LNCAP (cell line): ENCODE measurements around the gene KCNAB2.
A peak's percentile ranks its signal among the peaks of the same experiment; 100 is the strongest.

ENCODE experiments used
- TF ChIP-seq, protein P1 (sequence below): fragments of 450-650 bp; IDR thresholded peaks from 2 replicates; pipeline ENCODE4 v1.5.1; 2017; ENCODE audit warnings: mild to moderate bottlenecking

The KCNAB2 gene

DNA sequence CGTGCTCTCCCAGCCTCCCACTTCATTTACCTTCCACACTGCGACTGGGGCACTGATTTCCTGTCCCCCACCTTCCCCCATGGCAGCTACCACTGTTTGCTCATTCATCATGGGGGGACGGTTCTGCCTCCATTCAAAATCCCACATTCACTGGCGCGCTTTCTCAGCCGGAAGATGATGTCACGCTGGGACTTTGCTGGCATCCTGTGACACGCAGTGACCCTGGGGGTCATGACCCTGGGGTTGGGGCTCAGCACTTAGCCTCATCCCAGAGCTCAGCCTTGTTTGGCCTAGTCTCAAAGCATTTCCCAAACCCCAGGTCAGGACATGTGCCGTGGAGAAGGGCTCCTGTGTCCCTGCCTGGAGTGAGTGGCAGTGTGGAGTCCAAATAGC, 582 bp upstream of the KCNAB2 start:
- TF ChIP-seq, protein P1, sequence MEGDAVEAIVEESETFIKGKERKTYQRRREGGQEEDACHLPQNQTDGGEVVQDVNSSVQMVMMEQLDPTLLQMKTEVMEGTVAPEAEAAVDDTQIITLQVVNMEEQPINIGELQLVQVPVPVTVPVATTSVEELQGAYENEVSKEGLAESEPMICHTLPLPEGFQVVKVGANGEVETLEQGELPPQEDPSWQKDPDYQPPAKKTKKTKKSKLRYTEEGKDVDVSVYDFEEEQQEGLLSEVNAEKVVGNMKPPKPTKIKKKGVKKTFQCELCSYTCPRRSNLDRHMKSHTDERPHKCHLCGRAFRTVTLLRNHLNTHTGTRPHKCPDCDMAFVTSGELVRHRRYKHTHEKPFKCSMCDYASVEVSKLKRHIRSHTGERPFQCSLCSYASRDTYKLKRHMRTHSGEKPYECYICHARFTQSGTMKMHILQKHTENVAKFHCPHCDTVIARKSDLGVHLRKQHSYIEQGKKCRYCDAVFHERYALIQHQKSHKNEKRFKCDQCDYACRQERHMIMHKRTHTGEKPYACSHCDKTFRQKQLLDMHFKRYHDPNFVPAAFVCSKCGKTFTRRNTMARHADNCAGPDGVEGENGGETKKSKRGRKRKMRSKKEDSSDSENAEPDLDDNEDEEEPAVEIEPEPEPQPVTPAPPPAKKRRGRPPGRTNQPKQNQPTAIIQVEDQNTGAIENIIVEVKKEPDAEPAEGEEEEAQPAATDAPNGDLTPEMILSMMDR: no peak

DNA sequence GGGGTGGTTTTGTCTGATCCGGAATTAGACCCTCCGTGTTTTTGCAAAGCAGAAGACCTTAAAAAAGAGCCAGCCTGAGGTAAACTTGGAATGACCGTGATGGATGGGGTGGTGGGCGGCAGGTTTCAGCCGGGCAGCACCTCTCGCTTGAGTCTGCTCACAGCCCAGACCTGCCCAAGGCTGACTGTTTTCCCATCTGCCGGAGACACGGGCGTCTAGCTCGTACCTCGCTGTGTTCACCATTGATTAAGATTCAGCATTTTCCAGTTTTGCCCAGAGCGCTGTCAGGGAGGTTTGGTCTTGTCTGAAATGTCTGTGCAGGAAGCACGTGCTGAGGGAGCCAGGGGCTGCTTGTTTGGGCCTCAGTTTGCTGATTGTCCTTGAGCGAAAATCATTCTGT, 591 bp downstream of the KCNAB2 start:
- TF ChIP-seq, protein P1: no peak

DNA sequence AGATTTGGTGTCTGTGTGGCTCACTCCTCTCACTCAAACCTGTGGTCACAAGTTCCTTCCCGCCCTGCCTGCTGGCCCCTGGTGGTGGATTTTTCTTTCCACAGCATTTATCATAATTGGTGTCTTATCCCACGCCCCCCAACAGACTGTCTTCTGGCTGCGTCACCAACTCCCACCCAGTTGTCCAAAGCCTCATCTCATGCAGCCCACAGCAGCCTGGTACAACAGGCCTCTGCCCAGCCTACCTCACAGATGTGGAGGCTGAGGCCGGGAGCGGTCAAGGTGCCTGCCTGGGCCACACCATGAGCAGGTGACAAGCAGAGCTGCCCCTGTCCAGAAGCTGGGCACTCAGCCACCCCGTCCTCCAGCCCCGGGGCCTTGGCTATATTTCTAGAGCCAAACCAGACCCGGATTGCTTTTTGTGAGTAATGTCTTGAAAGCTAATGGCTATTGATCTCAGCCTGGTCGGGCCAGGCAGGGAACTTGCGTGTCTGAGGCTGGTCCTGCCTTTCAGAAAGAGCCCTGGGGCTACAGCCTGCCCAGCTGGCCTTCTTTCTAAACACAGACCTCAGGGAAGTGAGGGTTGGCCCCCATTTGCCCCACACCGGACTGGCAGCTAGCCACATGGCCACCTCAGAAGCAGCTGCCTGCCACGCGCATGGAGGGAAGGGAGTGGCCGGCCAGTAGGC, 2.6 kb downstream of the KCNAB2 start:
- TF ChIP-seq, protein P1: no peak

DNA sequence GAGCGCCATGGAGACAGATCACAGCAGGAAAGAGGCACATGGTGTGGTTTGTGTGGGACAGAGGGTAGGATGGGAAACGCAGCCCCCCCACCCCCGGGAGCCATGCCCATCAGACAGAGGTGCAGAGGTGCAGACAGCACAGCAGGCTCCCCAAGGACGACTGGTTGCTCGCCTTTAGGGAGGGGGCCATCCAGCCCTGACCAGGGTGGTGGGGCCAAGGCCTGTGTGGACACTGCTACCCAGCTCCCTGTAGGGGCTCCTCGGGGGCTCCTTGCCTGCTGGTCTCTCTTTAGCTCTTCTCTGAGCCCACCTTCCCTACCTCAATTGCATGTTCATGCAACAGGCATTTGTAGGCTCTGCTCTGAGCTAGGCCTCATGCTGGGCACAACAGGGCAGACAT, 3.7 kb downstream of the KCNAB2 start:
- TF ChIP-seq, protein P1: no peak

DNA sequence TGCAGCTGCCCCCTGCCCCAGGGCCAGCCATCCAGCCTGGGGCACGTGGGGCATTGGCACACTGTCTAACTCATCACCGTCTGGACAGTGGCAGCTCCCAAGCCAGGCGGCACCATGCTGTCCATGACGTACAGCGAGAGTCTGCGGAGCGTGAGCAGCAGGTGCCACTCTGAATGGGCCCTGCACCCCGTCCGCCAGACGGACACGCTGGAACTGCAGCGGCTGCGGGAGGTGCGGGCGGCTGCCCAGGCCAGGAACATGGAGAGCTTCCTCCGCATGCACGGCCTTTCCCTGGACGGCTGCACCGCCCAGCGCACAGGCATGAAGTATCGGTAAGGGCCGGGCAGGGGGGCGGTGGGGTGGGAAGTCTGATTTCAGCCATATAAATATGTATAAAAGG, 5.7 kb downstream of the KCNAB2 start:
- TF ChIP-seq, protein P1: no peak

DNA sequence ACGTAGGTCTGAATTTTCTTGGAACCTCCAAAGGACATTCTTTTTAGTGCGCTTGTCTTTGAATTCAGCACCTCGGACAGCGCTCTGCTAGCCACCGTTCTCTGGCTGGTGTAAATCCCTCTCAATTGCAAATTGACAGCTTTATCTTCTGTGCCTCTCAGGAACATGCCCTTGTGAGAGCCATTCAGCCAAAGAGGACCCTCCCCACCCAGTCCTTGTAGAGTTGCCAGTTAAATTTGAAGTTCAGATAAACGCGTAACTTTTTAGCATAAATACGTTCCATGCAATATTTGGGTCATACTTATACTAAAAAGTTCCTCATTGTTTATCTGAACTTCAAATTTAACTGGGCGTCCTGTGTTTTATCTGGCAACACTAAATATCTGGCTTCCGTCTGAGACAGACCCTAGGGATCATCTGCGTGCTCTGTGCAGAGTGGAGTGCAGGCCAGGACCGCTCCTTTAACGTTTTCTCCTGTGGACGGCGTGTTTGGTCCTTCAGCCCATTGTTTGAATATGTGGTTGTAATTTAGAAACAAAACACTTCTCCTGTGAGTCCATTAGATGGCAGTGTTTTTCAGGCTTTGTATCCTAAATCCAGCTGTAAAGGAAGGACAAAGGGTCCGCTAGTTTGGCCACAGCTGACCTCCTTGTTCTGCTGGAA, 7.0 kb downstream of the KCNAB2 start:
- TF ChIP-seq, protein P1: peak; percentile 68

DNA sequence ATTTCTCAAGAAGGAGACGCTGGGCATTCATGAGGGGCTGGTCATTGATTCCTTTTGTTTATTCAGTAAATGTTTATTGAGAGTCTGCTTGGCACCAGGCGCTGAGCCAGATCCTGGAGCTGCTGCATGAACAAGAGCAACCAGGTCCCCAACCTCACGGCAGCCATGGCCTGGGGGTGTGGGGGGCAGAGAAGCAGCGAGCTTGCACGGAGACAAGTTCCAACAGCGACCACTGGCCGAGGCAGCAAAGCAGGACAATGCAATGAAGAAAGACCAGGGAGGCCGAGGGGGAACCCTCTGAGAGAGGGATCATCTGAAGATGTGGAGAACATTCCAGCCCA, 7.5 kb downstream of the KCNAB2 start:
- TF ChIP-seq, protein P1: no peak
